Measurements from ENCODE around the gene NCK2.

NCK2 gene

GRCh38 chr2:105712166-105712915 lies 32.4 kb upstream of the NCK2 start:
- WGBS (ENCODE audit: insufficient coverage), result 86% methylated on average over 5 of the region's 5 CpGs
- no peak for DNase-seq
- H3K9me3 ChIP-seq (ENCODE audit: control extremely low read depth in 1 of 5, control insufficient read depth in 4 of 5, insufficient read depth in 2 of 5, low read depth in 1 of 5, low read length in 4 of 5), result no peaks in the 10 kb centered on the region
- POLR2A ChIA-PET, result no interaction called here
- CTCF ChIA-PET, result no interaction called here
- H3K4me3 ChIP-seq (ENCODE audit: control insufficient read depth in 1 of 7, extremely low read depth in 1 of 7, insufficient read depth in 4 of 7, low read depth in 2 of 7, low read length in 6 of 7), result no peak overlapping the region
- H3K36me3 ChIP-seq (ENCODE audit: control insufficient read depth in 4 of 4, insufficient read depth in 4 of 4, low read length in 3 of 4), result no peaks in the 10 kb centered on the region
- H3K4me1 ChIP-seq (ENCODE audit: control extremely low read depth in 1 of 4, control insufficient read depth in 4 of 4, insufficient read depth in 4 of 4, low read length in 3 of 4), result peaks cover 0 to 12% (median 11%) of the 10 kb centered on the region in 4 experiments
- H3K27me3 ChIP-seq (replicated peaks in 2 of 5; ENCODE audit: control insufficient read depth in 4 of 5, insufficient read depth in 5 of 5, low read length in 4 of 5), result no peaks in the 10 kb centered on the region
- H3K27ac ChIP-seq (ENCODE audit: insufficient read depth in 1 of 2, low read depth in 1 of 2, low read length in 2 of 2, poor library complexity in 1 of 2, severe bottlenecking in 2 of 2), result no peak overlapping the region

DNA sequence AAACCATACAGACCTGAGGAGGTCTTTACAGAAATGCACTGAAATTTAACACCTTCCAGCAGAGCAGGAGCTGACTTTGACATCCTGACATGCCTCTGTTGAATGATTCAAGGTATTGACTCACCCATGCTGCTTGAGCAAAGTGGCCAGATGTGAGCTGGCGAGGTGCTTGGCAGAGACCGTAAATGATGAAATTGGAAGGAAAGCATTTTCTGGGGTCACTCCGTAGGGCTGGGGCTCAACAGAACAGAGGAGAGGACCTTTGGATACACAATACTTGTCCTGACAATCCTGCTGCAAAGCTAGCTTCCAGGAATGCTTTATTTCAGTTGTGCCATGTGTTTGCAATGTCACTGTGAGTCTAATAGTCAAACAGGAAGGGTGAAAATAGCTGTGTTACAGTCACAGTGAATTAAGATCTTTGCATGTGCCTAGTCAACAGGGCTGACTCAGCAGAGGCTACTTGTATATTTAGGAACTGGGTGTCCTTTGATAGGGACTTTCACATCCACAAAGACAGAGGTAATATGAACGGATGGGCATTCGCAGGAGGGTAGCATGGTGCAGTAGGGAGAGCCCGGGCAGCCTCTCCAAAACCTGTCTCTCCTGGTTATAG lies 31.6 kb upstream of the NCK2 start:
- Histone ChIP-seq H3K36me3 (ENCODE audit: control insufficient read depth in 4 of 4, insufficient read depth in 4 of 4, low read length in 3 of 4) (no peaks in the 10 kb centered on the region), H3K9me3 (ENCODE audit: control extremely low read depth in 1 of 5, control insufficient read depth in 4 of 5, insufficient read depth in 2 of 5, low read depth in 1 of 5, low read length in 4 of 5) (no peaks in the 10 kb centered on the region), H3K4me1 (ENCODE audit: control extremely low read depth in 1 of 4, control insufficient read depth in 4 of 4, insufficient read depth in 4 of 4, low read length in 3 of 4) (peaks cover 0 to 12% (median 11%) of the 10 kb centered on the region in 4 experiments), H3K27ac (ENCODE audit: insufficient read depth in 1 of 2, low read depth in 1 of 2, low read length in 2 of 2, poor library complexity in 1 of 2, severe bottlenecking in 2 of 2) (no peak overlapping the region), H3K4me3 (ENCODE audit: control insufficient read depth in 1 of 7, extremely low read depth in 1 of 7, insufficient read depth in 4 of 7, low read depth in 2 of 7, low read length in 6 of 7) (no peak overlapping the region), H3K27me3 (replicated peaks in 2 of 5; ENCODE audit: control insufficient read depth in 4 of 5, insufficient read depth in 5 of 5, low read length in 4 of 5) (no peaks in the 10 kb centered on the region)
- DNase-seq, result peak in 1 of 3 donors; percentile 23
- WGBS (ENCODE audit: insufficient coverage), result 83% methylated on average over 5 of the region's 6 CpGs
- CTCF ChIA-PET, result interaction anchor here (0.7 kb wide), 1 partner anchor 234 kb away, joined by 3 read pairs; no protein-coding TSS in a partner anchor
- POLR2A ChIA-PET, result no interaction called here

DNA sequence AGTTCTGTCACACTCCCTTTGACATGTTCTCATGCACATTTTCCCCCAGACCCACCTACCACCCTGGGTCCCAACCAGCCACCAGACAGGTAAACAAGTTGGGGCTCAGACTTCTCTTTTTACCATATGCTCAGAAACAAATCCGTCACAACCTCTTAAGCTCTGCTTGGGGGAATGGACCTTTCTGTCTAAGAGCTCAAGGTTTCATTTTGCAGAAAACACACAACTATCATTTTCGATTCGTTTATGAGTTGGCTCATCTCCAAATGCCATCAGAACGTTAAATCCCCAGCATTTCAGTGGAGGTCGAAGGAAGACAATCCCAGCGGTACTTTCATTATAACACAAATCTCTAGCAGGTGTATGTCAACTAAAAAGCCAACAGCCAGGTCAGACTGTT lies 30.6 kb upstream of the NCK2 start:
- no peak for DNase-seq
- Histone ChIP-seq H3K9me3 (ENCODE audit: control extremely low read depth in 1 of 5, control insufficient read depth in 4 of 5, insufficient read depth in 2 of 5, low read depth in 1 of 5, low read length in 4 of 5) (no peaks in the 10 kb centered on the region), H3K4me1 (ENCODE audit: control extremely low read depth in 1 of 4, control insufficient read depth in 4 of 4, insufficient read depth in 4 of 4, low read length in 3 of 4) (peaks cover 0 to 19% (median 13%) of the 10 kb centered on the region in 4 experiments), H3K27ac (ENCODE audit: insufficient read depth in 1 of 2, low read depth in 1 of 2, low read length in 2 of 2, poor library complexity in 1 of 2, severe bottlenecking in 2 of 2) (no peak overlapping the region), H3K36me3 (ENCODE audit: control insufficient read depth in 4 of 4, insufficient read depth in 4 of 4, low read length in 3 of 4) (no peaks in the 10 kb centered on the region), H3K27me3 (replicated peaks in 2 of 5; ENCODE audit: control insufficient read depth in 4 of 5, insufficient read depth in 5 of 5, low read length in 4 of 5) (no peaks in the 10 kb centered on the region), H3K4me3 (ENCODE audit: control insufficient read depth in 1 of 7, extremely low read depth in 1 of 7, insufficient read depth in 4 of 7, low read depth in 2 of 7, low read length in 6 of 7) (no peak overlapping the region)
- 100% methylated on average over 2 of the region's 6 CpGs for WGBS (ENCODE audit: insufficient coverage)
- ChIA-PET POLR2A (no interaction called here), CTCF (no interaction called here)

- peak in 2 of 3 donors; percentile 47 to 58 for DNase-seq
- Histone ChIP-seq H3K36me3 (ENCODE audit: control insufficient read depth in 4 of 4, insufficient read depth in 4 of 4, low read length in 3 of 4) (no peaks in the 10 kb centered on the region), H3K27ac (ENCODE audit: insufficient read depth in 1 of 2, low read depth in 1 of 2, low read length in 2 of 2, poor library complexity in 1 of 2, severe bottlenecking in 2 of 2) (no peak overlapping the region), H3K4me3 (ENCODE audit: control insufficient read depth in 1 of 7, extremely low read depth in 1 of 7, insufficient read depth in 4 of 7, low read depth in 2 of 7, low read length in 6 of 7) (peak overlapping the region in 1 of 7 experiments; percentile 20), H3K27me3 (replicated peaks in 2 of 5; ENCODE audit: control insufficient read depth in 4 of 5, insufficient read depth in 5 of 5, low read length in 4 of 5) (no peaks in the 10 kb centered on the region), H3K4me1 (ENCODE audit: control extremely low read depth in 1 of 4, control insufficient read depth in 4 of 4, insufficient read depth in 4 of 4, low read length in 3 of 4) (peaks cover 0 to 13% (median 4%) of the 10 kb centered on the region in 4 experiments), H3K9me3 (ENCODE audit: control extremely low read depth in 1 of 5, control insufficient read depth in 4 of 5, insufficient read depth in 2 of 5, low read depth in 1 of 5, low read length in 4 of 5) (no peaks in the 10 kb centered on the region)
- ChIA-PET CTCF (interaction anchor here (1.1 to 1.4 kb wide), 3 partner anchors 14 to 141 kb away, joined by 3 to 4 read pairs (median 3); no protein-coding TSS in a partner anchor), POLR2A (no interaction called here)
- WGBS (ENCODE audit: insufficient coverage), result 10% methylated on average over 5 of the region's 8 CpGs
Measured at GRCh38 chr2:105718846-105719481, 25.7 kb upstream of the NCK2 start.

GRCh38 chr2:105721991-105722511 lies 22.7 kb upstream of the NCK2 start:
- ChIA-PET CTCF (interaction anchor here (0.6 kb wide), 1 partner anchor 70 kb away, joined by 3 read pairs; no protein-coding TSS in a partner anchor), POLR2A (no interaction called here)
- peaks cover 0 to 3% (median 2%) of the 10 kb centered on the region in 5 experiments for H3K9me3 ChIP-seq (ENCODE audit: control extremely low read depth in 1 of 5, control insufficient read depth in 4 of 5, insufficient read depth in 2 of 5, low read depth in 1 of 5, low read length in 4 of 5)
- H3K4me3 ChIP-seq (ENCODE audit: control insufficient read depth in 1 of 7, extremely low read depth in 1 of 7, insufficient read depth in 4 of 7, low read depth in 2 of 7, low read length in 6 of 7), result no peak overlapping the region
- H3K36me3 ChIP-seq (ENCODE audit: control insufficient read depth in 4 of 4, insufficient read depth in 4 of 4, low read length in 3 of 4), result no peaks in the 10 kb centered on the region
- H3K4me1 ChIP-seq (ENCODE audit: control extremely low read depth in 1 of 4, control insufficient read depth in 4 of 4, insufficient read depth in 4 of 4, low read length in 3 of 4), result peaks cover 0 to 13% (median 4%) of the 10 kb centered on the region in 4 experiments
- no peaks in the 10 kb centered on the region for H3K27me3 ChIP-seq (replicated peaks in 2 of 5; ENCODE audit: control insufficient read depth in 4 of 5, insufficient read depth in 5 of 5, low read length in 4 of 5)
- 79% methylated on average over 5 of the region's 8 CpGs for WGBS (ENCODE audit: insufficient coverage)
- no peak overlapping the region for H3K27ac ChIP-seq (ENCODE audit: insufficient read depth in 1 of 2, low read depth in 1 of 2, low read length in 2 of 2, poor library complexity in 1 of 2, severe bottlenecking in 2 of 2)
- no peak for DNase-seq

DNA sequence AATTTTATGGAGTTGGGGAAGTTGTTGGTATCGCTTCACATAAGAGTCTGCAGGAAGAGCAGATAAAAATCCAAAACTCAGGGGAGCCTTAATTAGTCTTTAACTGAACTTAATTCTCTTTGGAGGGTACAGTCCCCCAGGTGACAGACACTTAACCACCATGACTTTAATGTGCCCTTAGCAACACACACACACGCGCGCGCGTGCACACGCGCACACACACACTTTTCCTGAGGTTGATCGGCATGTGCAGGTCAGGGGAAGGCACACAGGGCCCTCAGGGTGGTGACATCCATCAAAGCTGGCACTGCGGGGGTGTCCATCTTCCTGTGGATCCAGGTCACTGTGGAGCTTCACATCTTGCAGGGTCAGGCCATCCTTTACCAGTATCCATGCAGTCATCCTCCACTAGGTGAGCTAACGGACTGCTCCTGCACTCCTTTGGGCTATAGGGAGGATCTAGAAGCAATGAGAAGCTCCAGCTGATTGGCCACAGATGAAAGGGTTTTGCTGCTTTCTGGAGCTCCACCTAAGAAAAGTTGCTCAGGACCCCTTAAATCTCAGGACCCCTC lies 21.9 kb upstream of the NCK2 start:
- H3K27ac ChIP-seq (ENCODE audit: insufficient read depth in 1 of 2, low read depth in 1 of 2, low read length in 2 of 2, poor library complexity in 1 of 2, severe bottlenecking in 2 of 2), result no peak overlapping the region
- H3K27me3 ChIP-seq (replicated peaks in 2 of 5; ENCODE audit: control insufficient read depth in 4 of 5, insufficient read depth in 5 of 5, low read length in 4 of 5), result no peaks in the 10 kb centered on the region
- H3K4me1 ChIP-seq (ENCODE audit: control extremely low read depth in 1 of 4, control insufficient read depth in 4 of 4, insufficient read depth in 4 of 4, low read length in 3 of 4), result peaks cover 0 to 13% (median 4%) of the 10 kb centered on the region in 4 experiments
- no peak for DNase-seq
- H3K36me3 ChIP-seq (ENCODE audit: control insufficient read depth in 4 of 4, insufficient read depth in 4 of 4, low read length in 3 of 4), result no peaks in the 10 kb centered on the region
- POLR2A ChIA-PET, result no interaction called here
- peaks cover 0 to 8% (median 6%) of the 10 kb centered on the region in 5 experiments for H3K9me3 ChIP-seq (ENCODE audit: control extremely low read depth in 1 of 5, control insufficient read depth in 4 of 5, insufficient read depth in 2 of 5, low read depth in 1 of 5, low read length in 4 of 5)
- 92% methylated on average over 6 of the region's 11 CpGs for WGBS (ENCODE audit: insufficient coverage)
- H3K4me3 ChIP-seq (ENCODE audit: control insufficient read depth in 1 of 7, extremely low read depth in 1 of 7, insufficient read depth in 4 of 7, low read depth in 2 of 7, low read length in 6 of 7), result no peak overlapping the region
- CTCF ChIA-PET, result interaction anchor here (0.6 kb wide), 1 partner anchor 69 kb away, joined by 3 read pairs; no protein-coding TSS in a partner anchor

All from common myeloid progenitor, CD34-positive (primary cell).